Thoracic aorta (tissue), 2 donors: ENCODE data around the gene SYP. TPM values are rescaled to one million over a fixed set of nuclear protein-coding genes. Genes with fewer than 3 reads are reported as not detected.

ENCODE experiments used
- ATAC-seq: fragments of 150-250 bp; one replicate; pipeline ENCODE4 v1.8.0; 2017; ENCODE audit warnings: low read depth; ENCODE audit not compliant: insufficient number of reproducible peaks, low FRiP score
- DNase-seq: peaks from one replicate; pipeline ENCODE4 v3.0.0-alpha.2; 2020; ENCODE audit warnings: low spot score
- H3K27ac ChIP-seq, 2 donors: fragments of 200-600 bp; sonication (generic); 1 replicate in 1 of 2; 2 replicates in 1 of 2; pipeline ENCODE4 v1.5.1; 2016; ENCODE audit warnings: mild to moderate bottlenecking in 2 of 2, moderate library complexity in 2 of 2
- H3K27me3 ChIP-seq: fragments of 200-600 bp; sonication (generic); replicated peaks from 2 replicates; pipeline ENCODE4 v1.6.0; 2016; ENCODE audit warnings: mild to moderate bottlenecking; ENCODE audit not compliant: insufficient read depth
- H3K36me3 ChIP-seq: fragments of 200-600 bp; sonication (generic); one replicate; pipeline ENCODE4 v1.5.1; 2016
- H3K4me1 ChIP-seq, 2 donors: fragments of 200-600 bp; sonication (generic); 1 replicate in 1 of 2; 2 replicates in 1 of 2; pipeline versions ENCODE4 v1.5.1 to v1.6.0; 2016; ENCODE audit warnings: low read depth in 2 of 2, mild to moderate bottlenecking in 1 of 2; ENCODE audit not compliant: control insufficient read depth in 1 of 2
- H3K4me3 ChIP-seq: fragments of 200-600 bp; sonication (generic); 2 replicates; pipeline ENCODE4 v1.5.1; 2016; ENCODE audit warnings: mild to moderate bottlenecking
- H3K9me3 ChIP-seq: fragments of 200-600 bp; sonication (generic); 2 replicates; pipeline ENCODE4 v1.5.1; 2016
- total RNA-seq, 2 donors: library from RNA; depleted of rRNA; stranded (reverse); fragments of >200 nt; gene quantifications; one replicate each; pipeline versions ENCODE4 v1.1.0 to v1.2.3, GENCODE V29; 2016
- TF ChIP-seq, protein P1 (sequence below): fragments of 200-600 bp; sonication (generic); IDR thresholded peaks from one replicate; pipeline ENCODE4 v1.5.1; 2019; ENCODE audit warnings: antibody characterized with exemption

Gene SYP
- total RNA-seq, 2 donors from 2014 or later, result 3.2 to 6.9 TPM

DNA sequence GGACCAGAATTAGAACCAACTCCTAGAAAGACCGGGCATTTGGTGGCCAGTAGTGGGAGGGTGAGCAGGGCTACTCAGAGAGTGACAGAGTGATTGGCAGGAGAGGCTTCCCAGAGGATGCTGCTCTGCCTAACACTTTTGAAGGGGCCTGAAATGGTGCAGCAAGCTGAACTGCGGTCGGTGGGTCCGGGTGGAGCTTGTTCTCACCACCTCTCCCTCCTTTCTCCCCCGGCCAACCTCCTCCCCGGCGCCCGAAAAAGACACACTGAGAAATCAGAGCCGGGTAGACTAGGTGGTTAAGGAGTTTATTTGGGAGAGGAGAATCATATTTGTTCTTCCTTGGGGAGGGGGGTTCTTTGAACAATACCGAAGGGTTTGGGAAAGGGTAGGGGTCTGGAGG is 12.5 kb downstream of the SYP start:
- TF ChIP-seq, protein P1, sequence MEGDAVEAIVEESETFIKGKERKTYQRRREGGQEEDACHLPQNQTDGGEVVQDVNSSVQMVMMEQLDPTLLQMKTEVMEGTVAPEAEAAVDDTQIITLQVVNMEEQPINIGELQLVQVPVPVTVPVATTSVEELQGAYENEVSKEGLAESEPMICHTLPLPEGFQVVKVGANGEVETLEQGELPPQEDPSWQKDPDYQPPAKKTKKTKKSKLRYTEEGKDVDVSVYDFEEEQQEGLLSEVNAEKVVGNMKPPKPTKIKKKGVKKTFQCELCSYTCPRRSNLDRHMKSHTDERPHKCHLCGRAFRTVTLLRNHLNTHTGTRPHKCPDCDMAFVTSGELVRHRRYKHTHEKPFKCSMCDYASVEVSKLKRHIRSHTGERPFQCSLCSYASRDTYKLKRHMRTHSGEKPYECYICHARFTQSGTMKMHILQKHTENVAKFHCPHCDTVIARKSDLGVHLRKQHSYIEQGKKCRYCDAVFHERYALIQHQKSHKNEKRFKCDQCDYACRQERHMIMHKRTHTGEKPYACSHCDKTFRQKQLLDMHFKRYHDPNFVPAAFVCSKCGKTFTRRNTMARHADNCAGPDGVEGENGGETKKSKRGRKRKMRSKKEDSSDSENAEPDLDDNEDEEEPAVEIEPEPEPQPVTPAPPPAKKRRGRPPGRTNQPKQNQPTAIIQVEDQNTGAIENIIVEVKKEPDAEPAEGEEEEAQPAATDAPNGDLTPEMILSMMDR, result no peak
- no peak overlapping the region for H3K4me3 ChIP-seq
- peak overlapping the region in 1 of 2 donors; percentile 79 for H3K27ac ChIP-seq
- no peaks in the 10 kb centered on the region for H3K27me3 ChIP-seq
- no peaks in the 10 kb centered on the region for H3K9me3 ChIP-seq
- H3K4me1 ChIP-seq, result peaks cover 0 to 7% of the 10 kb centered on the region in 2 donors
- H3K36me3 ChIP-seq, result peaks cover under 1% of the 10 kb centered on the region
- ATAC-seq (no peak), DNase-seq (no peak)

DNA sequence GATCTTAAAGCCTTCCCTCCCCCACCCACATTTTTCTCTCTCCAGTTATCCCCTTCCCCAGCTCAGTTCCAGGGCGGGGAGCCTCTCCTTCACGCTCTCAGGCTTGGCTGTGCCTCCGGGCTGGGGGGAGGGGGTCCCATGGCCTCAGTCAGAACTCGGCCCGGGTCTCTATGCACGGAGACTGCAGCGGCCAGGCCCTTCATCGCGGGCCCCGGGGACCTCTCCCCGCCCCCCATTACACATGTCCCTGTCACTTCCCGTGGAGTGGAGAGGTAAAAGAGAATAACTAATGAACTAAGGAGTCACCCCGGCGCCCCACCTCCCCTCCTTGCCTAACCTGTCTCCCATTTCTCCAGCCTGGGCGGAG is 13.0 kb downstream of the SYP start:
- H3K9me3 ChIP-seq, result no peaks in the 10 kb centered on the region
- H3K4me1 ChIP-seq, result peaks cover 0 to 7% of the 10 kb centered on the region in 2 donors
- no peak overlapping the region for H3K4me3 ChIP-seq
- peak overlapping the region; percentile 71 to 79 for H3K27ac ChIP-seq
- DNase-seq (no peak), ATAC-seq (no peak)
- H3K27me3 ChIP-seq, result no peaks in the 10 kb centered on the region
- TF ChIP-seq, protein P1, result no peak
- H3K36me3 ChIP-seq, result peaks cover 4% of the 10 kb centered on the region

DNA sequence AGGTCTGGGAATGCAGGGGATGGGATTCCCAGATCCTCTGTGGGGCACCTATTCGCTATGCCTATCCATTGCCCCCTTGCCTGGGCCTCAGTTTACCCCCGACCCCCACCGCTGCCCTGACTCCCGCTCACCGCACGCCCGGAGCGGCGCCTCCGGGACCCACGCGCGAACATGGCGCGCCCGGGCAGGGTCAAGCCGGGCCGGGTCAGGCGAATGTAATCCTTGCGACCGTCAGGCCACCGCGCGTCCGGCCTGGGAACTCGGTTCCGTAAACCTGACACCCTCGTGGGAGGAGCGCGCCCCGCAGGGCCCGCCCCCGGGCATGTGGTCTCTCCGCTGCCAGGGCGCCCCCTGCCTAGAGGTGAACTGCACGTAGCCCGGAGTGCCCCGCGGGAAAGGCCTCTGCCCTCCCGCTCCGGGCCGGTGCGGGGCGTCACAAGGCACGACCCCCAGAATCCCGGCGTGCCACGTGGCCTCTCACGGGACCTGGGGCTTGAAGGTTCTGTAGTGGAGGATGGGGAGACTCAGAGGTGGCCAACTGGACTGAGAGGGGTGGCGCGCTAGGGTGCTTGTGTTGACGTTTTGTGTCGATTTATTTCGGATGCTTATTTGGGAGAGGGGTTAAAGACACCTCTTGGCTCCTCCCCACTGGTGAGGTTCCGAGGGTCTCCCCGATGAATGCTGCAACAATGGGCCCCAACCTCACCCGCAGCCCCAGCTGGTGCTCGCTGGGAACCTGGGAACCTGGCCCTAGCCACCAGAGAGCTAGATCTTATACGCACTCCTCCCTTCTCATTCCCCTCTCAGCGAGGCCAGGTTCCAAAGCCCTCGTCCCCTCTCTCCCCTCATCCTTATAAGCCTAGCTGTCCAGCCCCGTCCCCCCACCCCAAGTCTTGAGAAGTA is 13.6 kb downstream of the SYP start, which contains the start of gene PRICKLE3:
Gene PRICKLE3, minus strand, starts transcription at position 249 of the 903 bp plus-strand sequence. Its CDS starts 76 bp downstream, at position 173.
- TF ChIP-seq, protein P1, result no peak
- ATAC-seq (no peak), DNase-seq (no peak)
- H3K4me3 ChIP-seq, result peak within 1 kb of the TSS; percentile 75
- peaks cover 0 to 7% of the 10 kb centered on the region in 2 donors for H3K4me1 ChIP-seq
- no peaks in the 10 kb centered on the region for H3K9me3 ChIP-seq
- peak within 1 kb of the TSS; percentile 71 to 79 for H3K27ac ChIP-seq
- H3K36me3 ChIP-seq, result peaks cover 4% of the 10 kb centered on the region
- no peaks in the 10 kb centered on the region for H3K27me3 ChIP-seq

DNA sequence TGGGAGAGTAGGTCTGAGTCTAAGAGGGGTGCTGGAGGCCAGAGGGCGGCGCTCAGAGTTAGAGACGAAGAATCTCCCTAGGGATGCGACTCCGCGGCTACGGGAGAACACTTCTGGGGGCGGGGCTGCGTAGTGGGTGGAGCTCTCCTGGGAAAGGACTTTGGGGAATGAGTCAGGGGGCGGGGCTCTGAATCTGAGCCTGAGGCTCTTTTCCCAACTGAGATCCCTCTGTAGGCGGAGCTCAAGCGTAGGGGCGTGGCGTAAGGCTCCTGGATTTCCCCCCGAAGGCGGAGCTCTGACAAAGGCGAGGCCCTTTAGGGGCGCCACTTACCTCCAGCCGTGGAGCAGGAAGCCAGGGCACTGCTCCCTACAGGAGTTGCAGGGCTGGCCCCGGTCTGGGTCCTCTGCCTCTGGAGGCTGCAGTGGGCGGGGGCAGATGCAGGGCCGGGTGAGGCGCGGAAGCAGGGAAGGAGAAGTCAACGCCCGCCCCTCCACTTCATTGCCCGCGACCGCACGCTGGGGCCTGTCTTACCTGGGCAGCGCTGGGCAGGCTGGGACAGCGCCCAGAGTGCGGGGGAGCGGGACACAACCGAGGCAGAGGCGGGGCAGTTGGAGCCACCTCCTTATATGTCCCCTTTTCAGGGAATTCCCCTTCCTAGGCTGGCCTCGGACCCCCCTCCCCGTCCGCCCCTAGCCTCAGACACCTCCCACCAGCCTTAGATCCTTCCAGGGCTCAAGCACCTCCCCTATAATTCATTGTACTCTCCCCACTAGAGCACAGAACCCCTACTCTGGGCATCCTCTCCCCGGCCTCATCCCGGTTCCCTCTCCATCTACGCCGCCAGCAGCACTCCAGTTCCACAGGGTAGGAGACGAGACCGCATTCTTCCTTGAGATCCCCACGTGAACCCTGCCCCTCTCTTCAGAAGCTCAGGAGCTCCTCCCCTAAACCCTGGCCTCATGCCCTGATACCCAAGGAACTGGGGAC is 15.4 kb downstream of the SYP start:
- H3K36me3 ChIP-seq, result peaks cover 4% of the 10 kb centered on the region
- peak overlapping the region; percentile 75 for H3K4me3 ChIP-seq
- DNase-seq (peak; percentile 76), ATAC-seq (peak; percentile 65)
- peak overlapping the region in 1 of 2 donors; percentile 79 for H3K27ac ChIP-seq
- TF ChIP-seq, protein P1, result no peak
- peaks cover 0 to 7% of the 10 kb centered on the region in 2 donors for H3K4me1 ChIP-seq
- H3K9me3 ChIP-seq, result no peaks in the 10 kb centered on the region
- no peaks in the 10 kb centered on the region for H3K27me3 ChIP-seq
